MCF 10A (cell line): ENCODE measurements around the gene AMOTL2. TPM values are rescaled to one million over a fixed set of nuclear protein-coding genes. Genes with fewer than 3 reads are reported as not detected.

Experiments used
- BruUV-seq: library from RNA; stranded (reverse); fragments of 400-500 nt; replicated peaks from 2 replicates; lab custom pipeline; 2021; lab: Mats Ljungman, UMichigan
- CTCF ChIA-PET: fragments of 300-600 bp; sonication (Branson Sonifier 250); formaldehyde crosslinking; extraction: SDS; loops from one replicate; lab custom pipeline; 2021; ENCODE audit warnings: antibody characterized with exemption, inconsistent platforms; lab: Yijun Ruan, JAX
- POLR2A ChIA-PET: fragments of 300-600, 350-650 bp; sonication (Branson Sonifier 250); formaldehyde crosslinking; extraction: SDS; loops from one replicate; lab custom pipeline; 2020; ENCODE audit warnings: antibody characterized with exemption, inconsistent platforms; lab: Yijun Ruan, JAX
- DNase-seq: peaks from one replicate; pipeline ENCODE4 v3.0.0-alpha.2; 2018; ENCODE audit not compliant: unreplicated experiment
- H3K27ac Mint-ChIP-seq: one replicate; pipeline ENCODE4 v1.8.0; 2022; ENCODE audit warnings: mild to moderate bottlenecking, low read depth, mixed read lengths; ENCODE audit not compliant: unreplicated experiment
- H3K27me3 Mint-ChIP-seq: one replicate; pipeline ENCODE4 v1.8.0; 2022; ENCODE audit warnings: mixed read lengths; ENCODE audit not compliant: insufficient read depth, unreplicated experiment
- H3K36me3 Mint-ChIP-seq: one replicate; pipeline ENCODE4 v1.8.0; 2022; ENCODE audit warnings: mild to moderate bottlenecking, moderate library complexity, mixed read lengths; ENCODE audit not compliant: insufficient read depth, unreplicated experiment
- H3K4me1 Mint-ChIP-seq: one replicate; pipeline ENCODE4 v1.8.0; 2022; ENCODE audit warnings: mixed read lengths; ENCODE audit not compliant: insufficient read depth, unreplicated experiment
- H3K4me3 Mint-ChIP-seq: one replicate; pipeline ENCODE4 v1.8.0; 2022; ENCODE audit warnings: mild to moderate bottlenecking, moderate library complexity, mixed read lengths; ENCODE audit not compliant: unreplicated experiment
- H3K9me3 Mint-ChIP-seq: one replicate; pipeline ENCODE4 v1.8.0; 2022; ENCODE audit warnings: mixed read lengths; ENCODE audit not compliant: unreplicated experiment
- CTCF ChIP-seq: fragments of 200-600 bp; IDR thresholded peaks from one replicate; pipeline ENCODE4 v1.8.0; 2022; ENCODE audit warnings: antibody characterized with exemption, mild to moderate bottlenecking; ENCODE audit not compliant: unreplicated experiment
- intact Hi-C: fragments of 100-400 bp; cut with micrococcal nuclease; formaldehyde crosslinking; loops from 2 replicates; pipeline ENCODE4 v1.14.1; 2022
- total RNA-seq: library from RNA; stranded (reverse); gene quantifications from 2 replicates; pipeline ENCODE4 v1.2.3, GENCODE V29; 2022

Gene AMOTL2
- total RNA-seq, 1 experiment from 2014 or later, result 137 TPM

- Mint-ChIP-seq H3K36me3 (peaks cover 20% of the 10 kb centered on the region), H3K27me3 (no peaks in the 10 kb centered on the region), H3K9me3 (peaks cover 8% of the 10 kb centered on the region), H3K27ac (peak overlapping the region; percentile 77), H3K4me1 (peaks cover 39% of the 10 kb centered on the region), H3K4me3 (no peak overlapping the region)
- ChIA-PET CTCF (interaction anchor here (0.7 to 1.8 kb wide), 6 partner anchors 11 to 905 kb away, joined by 3 to 10 read pairs (median 4); no protein-coding TSS in a partner anchor), POLR2A (interaction anchor here (0.8 to 8.1 kb wide), 5 partner anchors 17 to 128 kb away, joined by 3 to 95 read pairs (median 11); partner anchors contain the start of gene AMOTL2)
- peak; percentile 56 for DNase-seq
- TF ChIP-seq CTCF, result no peak
- BruUV-seq, result no TSS peak
- intact Hi-C loops, result no loop called here
Observed at GRCh38 chr3:134348524-134348923, 25.7 kb downstream of the AMOTL2 start.

- no peak overlapping the region for H3K27ac Mint-ChIP-seq
Observed at GRCh38 chr3:134347551-134347950, 26.7 kb downstream of the AMOTL2 start.

GRCh38 chr3:134346744-134347143 is 27.5 kb downstream of the AMOTL2 start:
- ChIA-PET CTCF (interaction anchor here (1.1 to 1.8 kb wide), 2 partner anchors 15 to 39 kb away, joined by 3 to 10 read pairs; no protein-coding TSS in a partner anchor), POLR2A (interaction anchor here (0.9 to 2.3 kb wide), 3 partner anchors 18 to 28 kb away, joined by 3 to 11 read pairs (median 5); partner anchors contain the start of gene AMOTL2)
- Mint-ChIP-seq H3K36me3 (peaks cover 11% of the 10 kb centered on the region), H3K27me3 (no peaks in the 10 kb centered on the region), H3K4me1 (peaks cover 24% of the 10 kb centered on the region), H3K27ac (no peak overlapping the region), H3K9me3 (peaks cover 8% of the 10 kb centered on the region), H3K4me3 (no peak overlapping the region)
- no peak for TF ChIP-seq CTCF
- no peak for DNase-seq
- BruUV-seq, result no TSS peak
- intact Hi-C loops, result no loop called here

More at GRCh38 chr3:134347551-134347950, 26.7 kb downstream of the AMOTL2 start:
- BruUV-seq, result no TSS peak
- Mint-ChIP-seq H3K9me3 (peaks cover 8% of the 10 kb centered on the region), H3K4me1 (peaks cover 30% of the 10 kb centered on the region), H3K36me3 (peaks cover 11% of the 10 kb centered on the region), H3K27me3 (no peaks in the 10 kb centered on the region), H3K4me3 (no peak overlapping the region)
- TF ChIP-seq CTCF, result no peak
- POLR2A ChIA-PET, result interaction anchor here (0.8 to 2.3 kb wide), 4 partner anchors 17 to 129 kb away, joined by 3 to 11 read pairs (median 4); partner anchors contain the start of gene AMOTL2
- no peak for DNase-seq
- intact Hi-C loops, result no loop called here
- CTCF ChIA-PET, result interaction anchor here (0.7 to 1.8 kb wide), 7 partner anchors 16 to 128 kb away, joined by 3 to 10 read pairs (median 3); no protein-coding TSS in a partner anchor

GRCh38 chr3:134345202-134345601 is 29.0 kb downstream of the AMOTL2 start:
- H3K4me3 Mint-ChIP-seq, result no peak overlapping the region
- H3K27me3 Mint-ChIP-seq, result no peaks in the 10 kb centered on the region
- ChIA-PET POLR2A (interaction anchor here (0.5 to 1.5 kb wide), 5 partner anchors 8 to 30 kb away, joined by 3 to 5 read pairs (median 3); no protein-coding TSS in a partner anchor), CTCF (interaction anchor here (0.7 to 1.8 kb wide), 7 partner anchors 11 to 133 kb away, joined by 3 to 7 read pairs (median 3); no protein-coding TSS in a partner anchor)
- H3K27ac Mint-ChIP-seq, result peak overlapping the region; percentile 36
- H3K36me3 Mint-ChIP-seq, result peaks cover 17% of the 10 kb centered on the region
- peaks cover 30% of the 10 kb centered on the region for H3K4me1 Mint-ChIP-seq
- BruUV-seq, result no TSS peak
- H3K9me3 Mint-ChIP-seq, result peaks cover 8% of the 10 kb centered on the region
- TF ChIP-seq CTCF, result no peak
- intact Hi-C loops, result no loop called here
- no peak for DNase-seq
